Activated CD4-positive, alpha-beta T cell treated with anti-CD3 and anti-CD28 coated beads, Interleukin-2, amount 50 U/mL, for 1 hour (primary cell): Measurements from ENCODE around the gene SEPTIN10.
"Not testable (repeated sequence)": the region's sequence is repeated elsewhere in the genome, so short reads cannot be mapped to it uniquely, and the experiment has no call there.

Experiments
- DNase-seq: peaks from one replicate; pipeline ENCODE4 v3.0.0-alpha.2; 2020

The SEPTIN10 gene

DNA sequence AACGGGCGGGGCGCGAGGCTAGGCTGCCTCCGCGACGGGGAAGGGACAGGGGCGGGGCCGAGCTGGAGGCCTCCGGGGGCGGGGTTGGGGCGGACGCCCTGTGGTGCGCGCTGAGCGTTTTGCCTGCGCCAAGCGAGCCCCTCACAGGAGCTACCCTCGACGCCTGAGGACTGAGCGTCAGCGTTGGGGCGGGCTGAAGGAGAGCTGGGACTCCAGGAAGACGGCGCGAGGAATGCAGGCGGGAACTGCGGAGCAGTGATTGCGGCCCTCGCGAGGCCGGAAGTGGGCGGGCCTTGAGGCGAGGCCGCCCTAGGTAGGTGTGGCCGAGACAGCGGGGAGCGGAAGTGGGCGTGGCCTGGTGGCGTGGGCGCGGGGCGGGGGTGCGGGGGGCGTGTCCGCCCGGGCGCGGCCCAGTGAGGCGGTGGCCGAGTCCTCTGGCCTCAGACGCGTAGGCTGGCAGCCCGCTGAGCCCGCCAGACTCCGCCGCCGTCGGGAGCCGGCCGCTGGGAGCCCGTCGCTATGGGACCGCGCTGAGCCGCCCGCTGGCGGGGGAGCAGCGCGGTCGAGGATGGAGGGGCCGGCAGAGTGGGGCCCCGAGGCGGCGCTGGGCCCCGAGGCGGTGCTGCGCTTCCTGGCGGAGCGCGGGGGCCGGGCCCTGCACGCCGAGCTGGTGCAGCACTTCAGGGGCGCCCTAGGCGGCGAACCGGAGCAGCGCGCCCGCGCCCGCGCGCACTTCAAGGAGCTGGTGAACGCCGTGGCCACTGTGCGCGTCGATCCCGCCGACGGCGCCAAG, at the start of gene SEPTIN10, which contains the start of gene SOWAHC:
TSS of gene SEPTIN10 (minus strand) at position 45 of the 793 bp plus-strand sequence. CDS start 139 bp downstream, outside the sequence.
TSS of gene SOWAHC (plus strand) at position 443 of the 793 bp plus-strand sequence. CDS start at position 569, 126 bp downstream.
- peak; percentile 72 for DNase-seq

DNA sequence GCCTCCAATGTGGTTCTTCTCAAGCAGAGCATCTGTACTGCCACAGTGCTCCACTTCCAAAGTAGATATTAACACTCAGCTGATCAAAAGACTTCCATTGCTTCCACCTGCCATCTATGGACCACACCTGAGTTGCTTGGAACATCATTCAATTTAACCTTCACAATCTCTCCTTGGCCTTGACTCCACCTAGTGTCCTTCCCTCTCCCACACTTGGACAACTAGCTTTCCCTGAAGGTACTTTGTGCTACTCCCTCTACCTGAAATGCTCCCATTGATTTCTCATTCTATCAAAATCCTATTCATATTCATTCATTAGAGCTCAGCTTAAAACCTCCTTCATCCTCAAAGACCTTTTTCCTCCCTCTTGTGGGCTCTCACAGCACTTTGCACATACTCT, 49.1 kb upstream of the SEPTIN10 start:
- no peak for DNase-seq

DNA sequence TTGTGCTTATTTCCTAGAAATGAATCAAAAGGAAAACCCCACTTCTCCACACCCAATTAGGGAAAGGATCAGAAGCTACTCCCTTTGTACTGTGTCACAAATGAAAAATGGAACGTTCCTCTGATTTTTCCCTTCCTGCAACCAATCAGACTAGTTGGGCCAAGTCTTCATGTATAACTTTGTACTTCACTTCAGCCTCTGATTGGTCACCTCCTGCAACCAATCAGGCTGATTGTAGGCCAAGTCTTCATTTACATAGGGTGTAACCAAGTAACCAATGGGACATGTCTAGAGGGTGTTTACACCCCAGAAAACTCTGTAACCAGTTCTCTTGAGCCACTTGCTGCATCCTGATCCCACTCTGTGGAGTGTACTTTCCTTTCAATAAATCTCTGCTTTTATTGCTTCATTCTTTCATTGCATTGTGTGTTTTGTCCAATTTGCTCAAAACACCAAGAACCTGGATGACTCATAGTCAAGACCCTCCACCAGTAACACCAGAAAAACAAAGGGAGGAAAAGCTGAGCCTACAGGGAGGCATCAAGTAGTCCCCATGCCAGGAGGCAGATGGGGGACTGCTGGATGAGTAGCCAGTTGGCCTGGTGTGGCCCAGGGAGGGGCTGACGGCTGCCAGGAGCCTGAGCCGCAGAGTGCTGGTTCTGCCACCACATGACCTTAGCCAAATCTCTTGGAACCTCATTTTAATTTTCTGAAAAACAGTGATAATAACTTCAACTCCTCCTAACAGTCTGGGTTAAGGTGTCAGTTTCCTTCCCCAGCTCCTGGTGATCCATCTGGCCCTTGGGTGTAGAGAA, 46.5 kb upstream of the SEPTIN10 start:
- no peak for DNase-seq

DNA sequence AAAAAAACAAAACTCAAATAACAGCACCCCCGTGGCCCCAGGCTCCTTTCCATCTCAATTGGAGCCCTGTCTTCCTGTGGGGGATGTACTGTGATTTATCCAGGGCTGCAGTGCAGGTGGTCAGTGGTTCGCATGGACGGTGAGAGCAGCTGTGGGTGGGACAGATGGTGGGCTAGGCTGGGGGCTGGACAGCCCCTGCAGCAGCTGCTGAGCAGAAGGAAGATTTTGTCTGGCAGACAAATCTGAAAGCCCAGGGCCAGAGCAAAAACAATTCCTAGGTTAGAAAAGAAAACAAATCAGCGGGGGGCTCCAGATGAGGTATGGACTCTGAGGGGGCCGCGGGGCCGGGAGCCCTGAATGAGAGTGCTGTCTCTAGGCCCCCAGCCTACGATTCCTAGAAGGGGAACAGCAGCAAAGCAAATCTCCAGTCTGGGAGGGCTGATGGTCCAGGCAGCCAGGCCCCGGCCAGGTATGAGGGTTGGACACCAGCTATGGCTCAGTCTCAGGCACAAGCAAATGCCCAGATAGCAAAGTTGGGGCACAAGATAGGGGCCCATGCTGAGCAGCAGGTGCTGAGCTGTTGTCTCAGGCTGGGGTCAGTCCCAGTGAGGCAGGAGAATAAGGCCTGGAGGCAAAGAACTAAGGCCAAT, 45.8 kb upstream of the SEPTIN10 start:
- no peak for DNase-seq

DNA sequence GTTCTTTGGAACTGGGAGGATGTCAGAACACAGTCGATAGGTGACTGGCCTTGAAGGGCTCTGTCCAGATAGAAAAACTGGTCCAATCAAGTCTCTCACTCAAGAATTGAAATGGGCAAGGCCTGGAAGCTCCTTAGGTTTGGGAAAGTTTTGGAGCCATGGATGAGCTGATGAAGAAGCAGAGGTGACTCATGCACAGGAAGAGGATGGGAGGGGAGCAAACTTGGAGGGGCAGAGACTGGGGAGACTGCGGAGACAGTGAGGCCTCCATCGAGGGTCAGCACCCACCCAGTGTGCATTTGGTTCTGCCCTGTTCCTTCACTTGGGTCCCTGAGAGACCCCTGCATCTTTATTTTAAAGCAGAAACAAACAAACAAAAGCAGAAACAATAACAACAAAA, 41.5 kb upstream of the SEPTIN10 start:
- DNase-seq, result no peak

DNA sequence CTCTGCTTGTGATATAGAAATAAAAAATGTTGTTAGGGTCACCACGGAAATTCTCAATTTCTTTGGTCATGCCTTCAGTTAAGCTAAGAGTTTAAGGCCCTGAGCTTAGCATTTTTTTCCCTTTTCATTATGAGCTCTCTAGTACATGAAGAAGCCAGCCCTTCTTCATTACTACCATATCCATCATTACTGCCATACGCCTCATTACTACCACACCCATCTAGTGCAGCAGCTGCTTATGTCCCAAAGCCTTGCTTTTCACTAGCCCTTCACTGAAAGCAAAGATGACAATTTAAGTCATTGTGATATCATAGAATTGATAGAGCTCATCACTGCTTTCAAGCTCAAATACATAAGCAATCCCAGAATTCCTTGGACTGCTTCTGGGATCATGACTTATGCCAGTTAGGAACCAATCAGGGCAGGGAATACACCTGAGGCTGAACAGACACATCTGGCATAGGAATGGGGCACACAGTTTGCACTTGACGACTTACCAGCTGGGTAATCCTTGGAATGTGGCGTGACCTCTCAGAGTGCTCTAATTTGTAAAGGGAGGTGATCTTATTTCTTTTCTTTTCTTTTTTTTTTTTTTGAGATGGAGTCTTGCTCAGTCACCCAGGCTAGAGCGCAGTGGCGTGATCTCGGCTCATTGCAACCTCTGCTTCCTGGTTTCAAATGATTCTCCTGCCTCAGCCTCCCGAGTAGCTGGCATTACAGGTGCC, 40.7 kb upstream of the SEPTIN10 start:
- DNase-seq, result no peak

DNA sequence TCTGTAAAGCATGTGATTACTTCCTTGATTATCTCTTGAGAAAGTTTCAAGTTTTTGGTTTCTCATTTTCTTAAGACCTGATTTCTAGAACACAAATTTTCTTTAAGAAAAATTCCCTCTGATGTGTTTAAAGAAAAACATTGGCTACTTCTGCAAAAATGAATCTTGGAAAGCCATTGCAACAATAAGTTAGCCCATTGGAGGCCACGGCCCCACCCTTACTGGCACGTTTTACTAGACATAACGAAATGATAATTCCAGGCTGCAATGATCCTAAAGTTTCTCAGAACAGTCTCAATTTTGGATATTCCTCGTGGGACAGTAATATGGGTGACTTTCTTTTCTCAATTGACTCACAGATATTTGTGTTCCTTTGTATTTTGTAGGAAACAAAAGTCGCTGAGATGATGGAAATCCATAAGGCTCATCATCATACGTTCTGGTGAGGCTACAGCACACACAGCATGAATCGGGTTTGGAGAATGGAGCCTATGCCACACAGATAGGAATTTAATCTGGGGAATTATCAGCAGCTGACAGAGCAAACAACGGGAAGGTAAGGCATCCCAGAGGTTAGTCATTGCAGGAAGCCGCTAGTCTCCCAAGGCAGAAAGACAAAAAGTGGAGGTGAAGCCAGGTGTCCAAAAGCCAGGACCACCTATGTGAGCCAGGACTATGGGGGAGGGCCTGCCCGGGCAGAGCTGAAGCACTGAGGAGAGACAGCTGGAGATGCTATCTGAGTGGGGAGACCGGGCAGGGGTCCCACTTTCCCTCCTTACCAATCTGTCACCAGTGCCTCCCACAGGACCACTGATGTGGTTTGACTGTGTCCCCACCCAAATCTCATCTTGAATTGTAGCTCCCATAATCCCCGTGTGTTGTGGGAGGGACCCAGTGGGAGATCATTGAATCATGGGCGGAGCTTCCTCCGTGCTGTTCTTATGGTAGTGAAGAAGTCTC, 36.2 kb upstream of the SEPTIN10 start:
- DNase-seq, result no peak

GRCh38 chr2:109648041-109648527, 34.3 kb upstream of the SEPTIN10 start:
- no peak for DNase-seq

- DNase-seq, result no peak
These were observed 33.9 kb upstream of the SEPTIN10 start for GRCh38 chr2:109647636-109648035.

DNA sequence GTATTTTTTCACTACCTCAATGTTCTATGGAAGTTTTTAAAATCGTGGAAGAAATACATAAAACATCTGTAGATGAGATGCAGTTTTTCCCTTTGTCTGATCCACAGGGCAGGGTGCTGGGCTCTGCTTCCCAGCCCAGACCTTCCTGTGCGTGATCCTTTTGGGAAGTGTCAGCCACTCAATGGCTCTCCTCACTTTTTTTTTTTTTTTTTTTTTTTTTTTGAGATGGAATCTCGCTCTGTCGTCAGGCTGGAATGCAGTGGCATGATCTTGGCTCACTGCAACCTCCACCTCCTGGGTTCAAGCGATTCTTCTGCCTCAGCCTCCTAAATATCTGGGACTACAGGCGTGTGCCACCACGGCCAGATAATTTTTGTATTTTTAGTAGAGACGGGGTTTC, 33.2 kb upstream of the SEPTIN10 start:
- no peak for DNase-seq

- no peak for DNase-seq
These were observed 31.8 kb upstream of the SEPTIN10 start for GRCh38 chr2:109645412-109646184.

DNA sequence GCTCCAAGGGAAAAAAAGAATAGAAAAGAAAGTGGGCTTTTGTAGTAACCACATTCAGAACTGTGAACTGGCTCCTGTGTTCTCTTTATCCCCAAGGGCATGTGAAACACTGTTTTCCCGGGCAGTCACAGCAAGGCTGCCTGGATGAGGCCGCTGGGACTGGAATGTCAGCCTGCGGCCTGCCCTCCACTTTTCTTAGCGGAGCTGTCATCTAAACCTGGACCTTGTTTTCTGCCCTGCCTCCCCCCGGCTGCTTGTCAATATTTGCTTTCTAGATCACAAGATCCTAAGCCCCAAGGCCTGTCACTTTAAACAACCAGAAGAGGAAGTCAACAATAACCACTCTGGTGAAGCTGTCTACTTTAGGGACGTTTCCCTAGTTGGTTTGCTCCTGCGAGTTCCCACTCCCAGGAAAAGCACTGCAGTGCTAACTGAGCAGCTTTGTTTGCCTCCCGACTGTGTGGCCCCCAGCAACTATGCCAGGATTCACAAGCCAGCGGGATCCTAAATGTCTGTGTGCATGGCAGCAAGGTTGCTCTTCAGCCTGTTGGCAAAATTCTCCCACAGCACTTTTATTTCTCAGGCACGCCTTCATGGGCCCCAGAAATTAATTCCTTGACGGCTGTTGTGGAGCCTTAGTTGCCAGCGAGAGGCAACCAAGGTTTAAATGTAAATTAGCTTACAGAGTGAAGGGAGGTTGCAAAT, 31.0 kb upstream of the SEPTIN10 start:
- DNase-seq, result no peak

DNA sequence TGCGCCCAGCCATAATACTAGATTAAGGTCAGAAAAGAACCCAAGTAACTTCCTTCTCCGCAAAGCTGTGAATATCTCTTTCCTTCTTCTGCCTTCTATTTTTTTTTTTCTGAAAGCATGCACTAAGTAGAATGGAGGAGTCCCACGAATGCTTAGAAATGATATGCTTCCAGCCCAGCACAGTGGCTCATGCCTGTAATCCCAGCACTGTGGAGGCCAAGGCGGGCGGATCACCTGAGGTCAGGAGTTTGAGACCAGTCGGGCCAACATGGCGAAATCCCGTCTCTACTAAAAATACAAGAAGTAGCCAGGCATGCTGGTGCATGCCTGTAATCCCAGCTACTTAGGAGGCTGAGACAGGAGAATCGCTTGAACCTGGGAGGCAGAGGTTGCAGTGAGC, 26.2 kb upstream of the SEPTIN10 start:
- not testable (repeated sequence) for DNase-seq

DNA sequence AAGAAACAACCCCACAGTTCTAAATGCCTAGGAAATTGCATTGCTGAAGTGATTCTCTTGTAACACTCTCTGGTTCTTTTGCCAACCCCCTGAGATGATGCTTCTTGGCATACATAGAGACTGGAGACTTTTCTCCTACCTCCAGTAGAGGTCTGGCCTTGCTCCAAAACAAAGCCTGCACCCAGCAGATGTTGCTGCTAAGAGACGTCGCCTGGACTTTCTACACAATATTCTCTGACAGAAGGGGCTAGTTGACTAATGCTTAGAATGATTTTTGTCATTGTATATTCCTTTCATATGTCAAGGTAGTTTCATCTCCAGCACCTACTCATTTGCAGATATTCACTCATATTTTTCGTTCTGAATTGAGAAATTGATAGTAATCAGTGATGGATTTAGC, 25.0 kb upstream of the SEPTIN10 start:
- no peak for DNase-seq

- DNase-seq, result no peak
These were observed 24.2 kb upstream of the SEPTIN10 start for GRCh38 chr2:109637749-109638570.

DNA sequence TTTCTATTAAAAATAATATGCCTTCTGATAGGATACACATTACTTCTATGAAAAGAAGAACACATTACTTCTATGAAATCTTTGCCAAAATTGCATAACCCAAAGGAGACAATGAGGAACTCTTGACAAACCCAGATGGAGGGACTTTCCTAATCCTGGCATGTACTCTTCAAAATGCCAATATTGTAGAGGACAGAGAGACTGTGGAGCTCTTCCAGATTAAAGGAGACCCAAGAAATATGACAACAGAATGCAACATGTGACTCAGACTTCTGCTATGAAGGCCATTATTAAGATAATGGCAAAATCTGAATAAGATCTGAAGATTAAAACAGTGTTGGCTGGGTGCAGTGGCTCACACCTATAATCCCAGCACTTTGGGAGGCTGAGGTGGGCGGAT, 22.6 kb upstream of the SEPTIN10 start:
- no peak for DNase-seq

DNA sequence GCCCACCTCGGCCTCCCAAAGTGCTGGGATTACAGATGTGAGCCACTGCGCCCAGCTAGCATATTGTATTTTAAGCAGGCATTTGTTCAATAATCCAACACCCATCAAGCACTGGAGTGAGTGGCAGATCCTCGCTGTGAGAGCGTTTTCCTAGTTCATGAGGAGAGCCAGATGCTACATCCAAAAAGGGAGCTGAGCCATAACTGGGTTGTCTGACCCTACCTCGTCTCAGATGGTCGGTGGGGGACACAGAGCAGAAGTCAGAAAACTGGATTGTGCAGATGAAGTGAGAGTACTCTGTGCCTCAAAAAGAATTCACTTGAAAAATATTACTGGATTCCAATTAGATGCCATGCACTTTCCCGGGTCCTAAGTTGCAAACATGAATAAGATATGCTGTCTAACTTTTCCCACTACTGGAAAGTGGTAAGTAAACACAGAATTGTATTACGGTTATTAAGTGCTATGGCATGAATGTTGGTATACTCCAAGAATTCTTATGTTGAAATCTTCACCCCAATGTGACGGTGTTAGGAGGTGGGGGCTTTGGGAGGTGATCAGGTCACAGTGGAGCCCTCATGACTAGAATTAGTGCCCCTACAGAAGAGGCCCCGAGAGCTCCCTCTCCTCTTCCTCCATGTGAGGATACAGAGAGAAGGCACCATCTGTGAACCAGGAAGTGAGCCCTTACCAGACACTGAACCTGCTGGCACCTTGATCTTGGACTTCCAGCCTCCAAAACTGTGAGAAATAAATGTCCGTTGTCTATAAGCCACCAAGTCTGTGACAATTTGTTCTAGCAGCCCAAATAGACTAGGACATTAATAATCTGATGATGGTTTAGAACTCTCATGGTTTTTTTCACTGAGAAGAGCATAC, 21.9 kb upstream of the SEPTIN10 start:
- no peak for DNase-seq
